HG03460 (cell line): ENCODE data around the gene ELF2.
"Not testable (repeated sequence)": the region's sequence is repeated elsewhere in the genome, so short reads cannot be mapped to it uniquely, and the experiment has no call there.

Source experiments
- ATAC-seq: cut with Tn5 transposase; IDR thresholded peaks from one replicate; pipeline ENCODE4 v1.9.1; 2021; ENCODE audit not compliant: unreplicated experiment

ELF2 gene

GRCh38 chr4:139082750-139083606 is 94.0 kb downstream of the ELF2 start:
- ATAC-seq: peak; percentile 80

GRCh38 chr4:139078926-139079325 is 98.1 kb downstream of the ELF2 start:
- ATAC-seq: no peak

- no peak for ATAC-seq
Observed at GRCh38 chr4:139077567-139078355, 99.3 kb downstream of the ELF2 start.

GRCh38 chr4:139076016-139076744 is 100.8 kb downstream of the ELF2 start:
- ATAC-seq: no peak

- no peak for ATAC-seq
Observed at GRCh38 chr4:139060591-139060990, 116.4 kb downstream of the ELF2 start.

GRCh38 chr4:139059026-139059425 is 118.0 kb downstream of the ELF2 start:
- not testable (repeated sequence) for ATAC-seq

- no peak for ATAC-seq
Observed at GRCh38 chr4:139054791-139055505, 122.1 kb downstream of the ELF2 start.

GRCh38 chr4:139053909-139054308 is 123.1 kb downstream of the ELF2 start:
- no peak for ATAC-seq

- ATAC-seq: no peak
Observed at GRCh38 chr4:139050446-139050845, 126.6 kb downstream of the ELF2 start.

GRCh38 chr4:139048026-139048425 is 129.0 kb downstream of the ELF2 start:
- ATAC-seq: no peak

GRCh38 chr4:139044291-139044690 is 132.7 kb downstream of the ELF2 start:
- no peak for ATAC-seq

- no peak for ATAC-seq
Observed at GRCh38 chr4:139042981-139043460, 134.0 kb downstream of the ELF2 start.

- no peak for ATAC-seq
Observed at GRCh38 chr4:139038874-139039443, 138.1 kb downstream of the ELF2 start.

- no peak for ATAC-seq
Observed at GRCh38 chr4:139036885-139037284, 140.1 kb downstream of the ELF2 start.

- ATAC-seq: no peak
Observed at GRCh38 chr4:139035650-139036049, 141.4 kb downstream of the ELF2 start.

GRCh38 chr4:139030614-139031235 is 146.3 kb downstream of the ELF2 start:
- peak; percentile 74 for ATAC-seq

- ATAC-seq: not testable (repeated sequence)
Observed at GRCh38 chr4:139029866-139030363, 147.1 kb downstream of the ELF2 start.

- no peak for ATAC-seq
Observed at GRCh38 chr4:139028191-139028661, 148.8 kb downstream of the ELF2 start.

- ATAC-seq: no peak
Observed at GRCh38 chr4:139027776-139028175, 149.2 kb downstream of the ELF2 start.
